ENCODE measurements around the gene GPSM1. TPM values are rescaled to one million over a fixed set of nuclear protein-coding genes. Genes with fewer than 3 reads are reported as not detected.

Gene GPSM1
- total RNA-seq, 2 donors from 2014 or later, result 2.3 to 3.4 TPM

DNA sequence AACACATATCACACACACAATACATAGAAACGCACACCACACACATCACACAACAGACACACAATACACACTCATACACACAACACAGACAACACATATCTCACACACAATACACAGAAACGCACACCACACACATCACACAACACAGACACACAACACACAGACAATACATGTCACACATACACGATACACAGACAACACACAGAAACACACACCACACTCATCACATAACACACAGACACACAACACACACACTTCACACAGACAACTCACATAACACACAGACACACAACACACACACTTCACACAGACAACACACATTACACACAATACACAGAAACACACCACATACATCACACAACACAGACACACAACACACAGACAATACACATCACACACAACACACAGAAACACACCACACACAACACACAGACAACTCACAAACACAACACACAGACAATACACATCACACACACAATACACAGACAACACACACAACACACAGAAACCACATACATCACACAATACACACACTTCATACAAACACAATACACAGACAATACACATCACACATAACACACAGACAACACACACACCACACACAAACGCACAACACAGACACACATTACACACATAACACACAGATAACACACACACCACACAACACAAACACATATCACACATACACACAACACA is 19.2 kb upstream of the GPSM1 start:
- no peak for DNase-seq
- H3K4me3 ChIP-seq, result no peak overlapping the region
- no peaks in the 10 kb centered on the region for H3K36me3 ChIP-seq
- no peak overlapping the region for H3K27ac ChIP-seq
- H3K9me3 ChIP-seq, result no peaks in the 10 kb centered on the region
- peaks cover 7% of the 10 kb centered on the region for H3K4me1 ChIP-seq
- intact Hi-C loops (cut with DNase I), result no loop called here
- H3K9ac ChIP-seq (ENCODE audit: low read depth in 2 of 2, low read length in 2 of 2), result no peak overlapping the region
- H3K27me3 ChIP-seq, result no peaks in the 10 kb centered on the region
- TF ChIP-seq, protein P1, sequence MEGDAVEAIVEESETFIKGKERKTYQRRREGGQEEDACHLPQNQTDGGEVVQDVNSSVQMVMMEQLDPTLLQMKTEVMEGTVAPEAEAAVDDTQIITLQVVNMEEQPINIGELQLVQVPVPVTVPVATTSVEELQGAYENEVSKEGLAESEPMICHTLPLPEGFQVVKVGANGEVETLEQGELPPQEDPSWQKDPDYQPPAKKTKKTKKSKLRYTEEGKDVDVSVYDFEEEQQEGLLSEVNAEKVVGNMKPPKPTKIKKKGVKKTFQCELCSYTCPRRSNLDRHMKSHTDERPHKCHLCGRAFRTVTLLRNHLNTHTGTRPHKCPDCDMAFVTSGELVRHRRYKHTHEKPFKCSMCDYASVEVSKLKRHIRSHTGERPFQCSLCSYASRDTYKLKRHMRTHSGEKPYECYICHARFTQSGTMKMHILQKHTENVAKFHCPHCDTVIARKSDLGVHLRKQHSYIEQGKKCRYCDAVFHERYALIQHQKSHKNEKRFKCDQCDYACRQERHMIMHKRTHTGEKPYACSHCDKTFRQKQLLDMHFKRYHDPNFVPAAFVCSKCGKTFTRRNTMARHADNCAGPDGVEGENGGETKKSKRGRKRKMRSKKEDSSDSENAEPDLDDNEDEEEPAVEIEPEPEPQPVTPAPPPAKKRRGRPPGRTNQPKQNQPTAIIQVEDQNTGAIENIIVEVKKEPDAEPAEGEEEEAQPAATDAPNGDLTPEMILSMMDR (IDR thresholded peaks at IDR 0.05), result no peak

DNA sequence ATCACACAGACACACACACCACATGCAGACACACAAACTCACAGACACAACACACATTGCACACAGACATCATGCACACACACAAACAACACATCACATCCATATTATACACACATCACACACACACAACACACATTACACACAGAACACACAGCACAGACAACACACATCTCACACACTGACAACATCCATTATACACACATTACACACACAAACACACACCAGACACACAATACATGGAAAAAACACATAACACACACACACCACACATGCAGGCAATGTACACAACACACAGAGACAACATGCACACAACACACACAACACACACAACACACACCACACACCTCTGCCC is 18.7 kb upstream of the GPSM1 start:
- no peak for DNase-seq
- intact Hi-C loops (cut with DNase I), result no loop called here
- H3K9ac ChIP-seq (ENCODE audit: low read depth in 2 of 2, low read length in 2 of 2), result no peak overlapping the region
- H3K4me1 ChIP-seq, result peaks cover 7% of the 10 kb centered on the region
- H3K9me3 ChIP-seq, result no peaks in the 10 kb centered on the region
- no peaks in the 10 kb centered on the region for H3K36me3 ChIP-seq
- no peak overlapping the region for H3K27ac ChIP-seq
- no peak overlapping the region for H3K4me3 ChIP-seq
- no peaks in the 10 kb centered on the region for H3K27me3 ChIP-seq
- TF ChIP-seq, protein P1 (IDR thresholded peaks at IDR 0.05), result no peak

GRCh38 chr9:136309101-136309801 is 18.1 kb upstream of the GPSM1 start:
- H3K4me1 ChIP-seq, result peaks cover 7% of the 10 kb centered on the region
- H3K4me3 ChIP-seq, result no peak overlapping the region
- no peaks in the 10 kb centered on the region for H3K27me3 ChIP-seq
- no peak for DNase-seq
- TF ChIP-seq, protein P1 (IDR thresholded peaks at IDR 0.05), result no peak
- no peaks in the 10 kb centered on the region for H3K9me3 ChIP-seq
- no peaks in the 10 kb centered on the region for H3K36me3 ChIP-seq
- intact Hi-C loops (cut with DNase I), result no loop called here
- no peak overlapping the region for H3K9ac ChIP-seq (ENCODE audit: low read depth in 2 of 2, low read length in 2 of 2)
- H3K27ac ChIP-seq, result no peak overlapping the region

GRCh38 chr9:136309806-136310220 is 17.5 kb upstream of the GPSM1 start:
- no peak overlapping the region for H3K9ac ChIP-seq (ENCODE audit: low read depth in 2 of 2, low read length in 2 of 2)
- H3K4me1 ChIP-seq, result peaks cover 7% of the 10 kb centered on the region
- no peaks in the 10 kb centered on the region for H3K9me3 ChIP-seq
- no peak overlapping the region for H3K27ac ChIP-seq
- TF ChIP-seq, protein P1 (IDR thresholded peaks at IDR 0.05), result no peak
- intact Hi-C loops (cut with DNase I), result no loop called here
- no peaks in the 10 kb centered on the region for H3K36me3 ChIP-seq
- H3K4me3 ChIP-seq, result no peak overlapping the region
- DNase-seq, result no peak
- H3K27me3 ChIP-seq, result no peaks in the 10 kb centered on the region

DNA sequence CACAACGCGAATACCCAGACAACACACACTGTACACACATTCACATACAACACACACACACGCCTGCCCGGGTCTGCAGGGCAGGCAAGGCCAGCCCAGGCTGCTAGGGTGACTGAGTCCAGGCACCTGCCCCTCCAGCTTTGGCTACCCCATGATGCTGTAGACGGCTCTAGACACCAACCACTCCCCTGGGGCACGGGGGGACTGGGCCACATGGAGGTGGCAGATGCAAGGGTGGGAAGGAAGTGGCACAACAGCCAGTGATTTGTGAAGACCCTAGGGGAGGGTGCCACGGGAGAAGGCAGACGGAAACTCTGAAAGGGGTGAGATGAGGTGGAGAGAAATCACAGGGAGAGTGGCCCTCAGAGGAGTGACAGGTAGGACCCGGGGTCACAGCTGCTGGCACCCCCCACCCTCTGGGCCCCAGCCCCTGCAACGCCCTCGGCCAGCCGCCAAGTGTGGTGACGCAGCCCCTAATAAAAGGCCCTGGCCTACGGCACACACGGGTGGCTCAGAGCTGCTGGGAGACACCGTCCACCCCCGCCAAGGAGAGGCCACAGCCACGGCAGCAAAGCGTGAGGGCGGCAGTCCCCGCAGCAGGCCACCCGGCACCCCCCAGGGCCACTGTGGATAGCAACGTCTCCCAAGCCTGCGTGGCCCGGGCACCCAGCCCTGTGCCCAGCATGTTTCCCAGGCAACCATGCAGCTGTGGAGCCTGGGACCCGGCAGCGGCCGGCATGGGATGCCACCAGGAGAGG is 16.9 kb upstream of the GPSM1 start:
- H3K4me1 ChIP-seq, result peaks cover 7% of the 10 kb centered on the region
- no peak overlapping the region for H3K27ac ChIP-seq
- H3K4me3 ChIP-seq, result no peak overlapping the region
- H3K9ac ChIP-seq (ENCODE audit: low read depth in 2 of 2, low read length in 2 of 2), result no peak overlapping the region
- DNase-seq, result no peak
- no peaks in the 10 kb centered on the region for H3K36me3 ChIP-seq
- TF ChIP-seq, protein P1 (IDR thresholded peaks at IDR 0.05), result no peak
- no peaks in the 10 kb centered on the region for H3K27me3 ChIP-seq
- intact Hi-C loops (cut with DNase I), result no loop called here
- H3K9me3 ChIP-seq, result no peaks in the 10 kb centered on the region
